HG03520 (cell line): Measurements from ENCODE around the gene MAPK10.
"Not testable (repeated sequence)": the region's sequence is repeated elsewhere in the genome, so short reads cannot be mapped to it uniquely, and the experiment has no call there.

ENCODE experiments used
- ATAC-seq: cut with Tn5 transposase; IDR thresholded peaks from one replicate; pipeline ENCODE4 v1.9.1; 2021; ENCODE audit warnings: mild to moderate bottlenecking, moderate library complexity; ENCODE audit not compliant: unreplicated experiment

The MAPK10 gene

GRCh38 chr4:86117705-86118302 is 242.0 kb downstream of the MAPK10 start:
- ATAC-seq = no peak

GRCh38 chr4:86114563-86114962 is 245.3 kb downstream of the MAPK10 start:
- no peak for ATAC-seq

GRCh38 chr4:86108834-86109233 is 251.0 kb downstream of the MAPK10 start:
- ATAC-seq = no peak

- ATAC-seq = no peak
Observed at GRCh38 chr4:86108137-86108536, 251.7 kb downstream of the MAPK10 start.

GRCh38 chr4:86107112-86107511 is 252.7 kb downstream of the MAPK10 start:
- ATAC-seq = no peak

- no peak for ATAC-seq
Observed at GRCh38 chr4:86106475-86106874, 253.4 kb downstream of the MAPK10 start.

GRCh38 chr4:86101841-86102240 is 258.0 kb downstream of the MAPK10 start:
- ATAC-seq = no peak

- no peak for ATAC-seq
Observed at GRCh38 chr4:86101410-86101809, 258.4 kb downstream of the MAPK10 start.

GRCh38 chr4:86100539-86101215 is 259.2 kb downstream of the MAPK10 start:
- no peak for ATAC-seq

- no peak for ATAC-seq
Observed at GRCh38 chr4:86099348-86099747, 260.5 kb downstream of the MAPK10 start.

GRCh38 chr4:86098691-86099090 is 261.2 kb downstream of the MAPK10 start:
- no peak for ATAC-seq

- no peak for ATAC-seq
Observed at GRCh38 chr4:86096373-86096772, 263.5 kb downstream of the MAPK10 start.

- ATAC-seq = no peak
Observed at GRCh38 chr4:86092684-86093083, 267.2 kb downstream of the MAPK10 start.

- no peak for ATAC-seq
Observed at GRCh38 chr4:86091201-86091600, 268.7 kb downstream of the MAPK10 start.

- ATAC-seq = no peak
Observed at GRCh38 chr4:86089781-86090323, 270.0 kb downstream of the MAPK10 start.

GRCh38 chr4:86089053-86089452 is 270.8 kb downstream of the MAPK10 start:
- ATAC-seq = no peak

- not testable (repeated sequence) for ATAC-seq
Observed at GRCh38 chr4:86075796-86076195, 284.1 kb downstream of the MAPK10 start.

GRCh38 chr4:86060341-86060740 is 299.5 kb downstream of the MAPK10 start:
- ATAC-seq = no peak

- ATAC-seq = no peak
Observed at GRCh38 chr4:86058621-86059020, 301.2 kb downstream of the MAPK10 start.

GRCh38 chr4:86055898-86056297 is 304.0 kb downstream of the MAPK10 start:
- ATAC-seq = no peak

GRCh38 chr4:86054286-86055032 is 305.4 kb downstream of the MAPK10 start:
- ATAC-seq = no peak

- no peak for ATAC-seq
Observed at GRCh38 chr4:86050496-86050895, 309.4 kb downstream of the MAPK10 start.
